HCEC 1CT (cell line): Measurements from ENCODE around the gene KATNA1.

ENCODE experiments used
- DNase-seq: peaks from one replicate; pipeline ENCODE4 v3.0.0-alpha.2; 2017

KATNA1 gene

DNA sequence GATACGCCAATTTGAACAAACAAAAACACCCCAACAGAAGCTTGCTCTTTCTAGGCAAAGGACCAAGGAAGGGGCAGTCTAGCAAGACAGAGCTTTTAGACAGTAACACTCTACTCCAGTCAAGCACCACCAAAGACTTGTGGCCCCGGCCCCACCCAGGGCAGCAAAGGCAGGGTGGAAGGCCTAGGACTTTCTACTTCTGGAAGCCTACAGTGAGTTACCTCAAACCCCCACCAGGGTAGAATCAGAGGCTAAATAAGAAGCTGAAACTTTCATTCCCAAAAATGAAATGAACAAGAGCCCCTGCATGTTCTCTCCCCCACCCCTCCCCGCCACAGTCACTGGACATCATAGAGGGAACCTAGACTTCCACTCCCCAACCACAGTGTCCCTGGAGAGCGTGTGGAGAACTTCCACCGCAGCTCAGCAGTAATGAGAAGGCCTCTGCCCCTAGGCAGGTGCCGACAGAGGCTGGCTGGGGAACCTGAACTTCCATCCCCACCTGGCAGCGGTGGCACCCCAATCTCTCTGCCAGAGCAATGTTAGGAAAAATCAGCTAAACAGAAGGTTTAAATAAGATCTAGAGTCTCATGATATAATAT is 40.0 kb downstream of the KATNA1 start:
- no peak for DNase-seq

DNA sequence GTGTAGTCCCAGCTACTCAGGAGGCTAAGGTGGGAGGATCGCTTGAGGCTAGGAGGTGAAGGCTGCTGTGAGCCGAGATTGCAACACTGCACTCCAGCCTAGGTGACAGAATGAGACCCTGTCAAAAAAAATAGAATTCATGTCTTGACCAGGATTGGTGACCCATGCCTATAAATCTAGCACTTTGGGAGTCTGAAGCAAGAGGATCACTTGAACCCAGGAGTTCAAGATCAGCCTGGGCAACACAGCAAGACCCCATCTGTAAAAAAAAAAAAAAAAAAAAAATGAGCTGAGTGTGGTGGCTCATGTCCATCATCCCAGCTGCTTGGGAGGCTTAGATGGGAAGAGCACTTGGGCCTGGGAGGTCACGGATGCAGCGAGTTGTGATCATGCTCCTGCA is 48.0 kb downstream of the KATNA1 start:
- no peak for DNase-seq

DNA sequence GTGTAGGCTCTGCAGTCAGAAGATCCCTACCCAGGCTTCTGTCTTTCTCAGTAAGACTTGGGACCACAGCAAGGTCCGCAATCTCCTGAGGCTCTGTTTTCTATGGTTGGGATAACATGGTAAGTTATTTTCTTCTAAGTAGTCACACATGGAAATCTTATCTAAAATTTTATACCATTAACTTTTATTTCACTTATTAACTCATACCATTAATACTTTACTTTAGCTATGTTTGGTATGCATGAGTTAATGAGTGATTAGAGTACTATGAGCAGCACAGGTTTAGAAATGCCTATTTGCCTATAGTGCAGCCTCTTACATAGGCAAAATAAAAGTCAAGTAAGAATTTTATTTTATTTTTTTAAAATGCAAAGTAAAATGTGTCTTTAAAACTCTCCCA is 55.1 kb downstream of the KATNA1 start:
- no peak for DNase-seq

DNA sequence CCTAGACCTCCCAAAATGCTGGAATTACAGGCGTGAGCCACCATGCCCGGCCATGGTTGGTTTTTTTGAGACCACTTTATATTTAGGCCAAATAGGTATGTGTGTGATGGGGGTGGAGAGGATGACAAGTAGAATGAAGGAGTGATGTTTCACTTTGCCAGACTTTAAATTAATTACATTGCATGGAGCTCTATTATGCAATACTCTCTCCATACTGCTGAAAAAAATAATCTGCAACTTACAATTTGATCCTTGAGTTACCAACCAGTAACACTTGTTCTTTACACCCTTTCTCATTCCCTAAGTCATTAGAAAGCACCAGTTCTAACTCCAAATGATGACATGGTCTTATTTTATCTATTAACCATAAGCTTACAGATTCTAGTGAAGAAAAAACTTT is 55.5 kb downstream of the KATNA1 start:
- no peak for DNase-seq

DNA sequence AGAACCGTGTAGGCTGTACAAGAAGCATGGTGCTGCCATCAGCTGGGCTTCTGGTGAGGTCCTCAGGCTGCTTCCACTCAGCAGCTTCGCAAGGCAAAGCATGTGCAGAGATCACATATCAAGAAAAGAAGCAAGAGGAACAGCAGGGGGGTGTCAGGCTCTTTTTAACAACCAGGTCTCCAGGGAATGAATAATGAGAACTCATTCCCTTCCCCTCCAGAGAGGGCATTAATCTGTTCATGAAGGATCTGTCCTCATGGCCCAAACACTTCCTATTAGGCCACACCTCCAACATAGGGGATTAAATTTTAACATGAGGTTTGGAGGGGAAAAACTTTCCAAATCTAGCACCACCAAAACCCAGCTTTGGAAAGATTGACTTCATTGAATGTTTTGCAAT is 62.4 kb downstream of the KATNA1 start:
- no peak for DNase-seq

DNA sequence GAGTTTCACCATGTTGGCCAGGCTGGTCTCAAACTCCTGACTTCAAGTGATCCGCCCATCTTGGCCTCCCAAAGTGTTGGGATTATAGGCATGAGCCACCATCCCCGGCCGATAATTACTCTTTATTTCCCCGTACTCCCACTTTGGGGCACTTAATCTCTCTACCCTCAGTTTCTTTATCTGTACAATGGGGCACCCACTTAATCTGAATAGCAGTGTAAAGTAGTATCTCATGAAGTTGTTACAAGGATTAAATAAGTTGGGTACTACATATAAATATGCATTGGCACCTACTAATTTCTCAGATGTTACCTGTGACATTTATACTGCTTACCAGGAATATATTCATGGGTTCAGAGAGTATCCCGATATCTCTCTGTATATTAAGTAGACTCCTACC is 67.2 kb downstream of the KATNA1 start:
- no peak for DNase-seq

DNA sequence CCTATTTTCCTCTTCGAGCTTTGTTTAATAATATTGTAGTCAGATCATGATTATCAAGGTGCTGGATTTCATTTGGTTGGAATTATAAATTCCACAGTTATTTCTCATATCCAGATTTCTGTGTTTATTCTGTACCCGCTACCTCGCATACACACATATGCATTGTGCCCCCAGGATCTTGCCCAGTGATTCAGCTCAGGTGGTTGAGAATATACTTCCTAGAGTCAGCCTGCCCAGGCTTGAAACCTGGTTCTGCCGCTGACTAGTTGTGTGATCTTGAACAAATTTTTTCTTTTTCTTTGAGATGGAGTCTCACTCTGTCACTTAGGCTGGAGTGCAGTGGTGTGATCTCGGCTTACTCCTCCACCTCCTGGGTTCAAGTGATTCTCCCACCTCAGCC is 67.6 kb downstream of the KATNA1 start:
- DNase-seq: no peak

DNA sequence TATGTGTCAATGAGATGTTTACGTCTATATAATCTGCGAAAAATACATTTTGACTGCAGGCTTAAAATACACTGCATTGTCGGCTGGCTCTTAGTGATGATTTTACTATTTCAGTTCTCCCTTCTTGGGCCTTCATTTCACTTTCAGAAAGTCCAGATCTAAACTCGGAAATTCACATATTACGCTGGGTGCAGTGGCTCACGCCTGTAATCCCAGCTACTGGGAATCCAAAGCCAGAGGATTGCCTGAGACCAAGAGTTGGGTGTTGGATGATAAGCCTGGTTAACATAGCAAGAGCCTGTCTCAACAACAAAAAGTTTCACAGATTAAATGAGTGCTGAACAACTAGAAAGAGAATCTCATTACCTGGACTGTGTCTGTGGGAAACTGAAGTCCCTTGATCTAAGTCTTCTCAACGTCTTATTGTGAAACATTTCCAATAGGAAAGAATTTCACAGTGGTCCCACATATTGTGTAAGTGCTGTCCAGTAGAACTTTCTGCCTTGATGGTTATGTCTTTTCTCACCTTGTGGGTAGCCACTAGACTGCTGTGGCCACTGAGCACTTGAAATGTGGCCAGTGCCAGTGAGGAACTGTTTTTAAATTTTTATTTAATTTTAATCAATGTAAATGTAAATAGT is 80.4 kb downstream of the KATNA1 start:
- no peak for DNase-seq

DNA sequence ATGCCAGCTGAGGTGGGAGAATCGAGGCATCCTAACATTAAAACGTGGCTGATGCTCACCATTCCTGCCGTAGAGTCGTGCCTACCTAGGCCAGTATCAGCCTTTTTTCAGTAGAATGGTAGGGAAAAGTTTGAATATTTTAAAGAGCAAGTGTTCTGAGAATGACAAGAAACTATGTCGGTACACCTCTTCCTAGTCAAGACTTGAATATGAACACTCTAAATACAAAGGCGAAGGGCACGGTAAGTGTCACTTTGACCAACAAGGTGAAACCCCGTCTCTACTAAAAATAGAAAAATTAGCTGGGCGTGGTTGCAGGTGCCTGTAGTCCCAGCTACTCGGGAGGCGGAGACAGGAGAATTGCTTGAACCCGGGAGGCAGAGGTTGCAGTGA is 81.3 kb downstream of the KATNA1 start:
- no peak for DNase-seq

DNA sequence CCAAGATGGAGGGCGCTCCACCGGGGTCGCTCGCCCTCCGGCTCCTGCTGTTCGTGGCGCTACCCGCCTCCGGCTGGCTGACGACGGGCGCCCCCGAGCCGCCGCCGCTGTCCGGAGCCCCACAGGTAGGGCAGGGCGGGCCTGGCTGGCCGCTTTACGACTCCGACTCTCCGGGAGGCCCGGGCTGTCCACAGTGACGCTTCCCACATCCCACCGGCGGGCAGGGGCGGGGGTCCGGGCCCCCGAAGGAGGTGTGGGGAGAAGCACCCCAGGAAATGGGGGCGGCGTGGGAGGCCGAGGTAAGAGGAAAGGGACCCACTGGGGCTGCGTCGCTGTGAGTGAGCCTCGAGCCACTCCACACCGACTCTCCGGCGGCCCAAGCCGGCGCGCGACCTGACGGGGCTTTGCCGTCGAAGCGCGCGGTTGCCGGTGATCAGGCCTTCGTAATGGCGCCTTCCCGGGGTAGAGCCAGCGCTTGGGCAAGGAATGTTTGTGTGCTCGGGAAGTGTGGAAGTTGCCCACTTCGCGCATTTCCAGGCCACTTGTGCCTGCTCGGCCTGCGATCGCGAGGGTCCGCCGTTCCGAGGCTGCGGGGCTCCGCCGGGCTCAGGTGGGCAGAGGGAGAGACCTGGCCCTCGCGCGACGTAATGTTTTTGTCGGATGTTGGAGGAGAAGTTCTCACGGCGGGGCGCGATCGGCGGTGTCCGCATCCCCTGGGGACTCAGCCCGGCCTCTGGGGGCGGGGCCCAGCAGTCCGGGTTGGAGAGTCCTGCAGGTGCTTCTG is 81.9 kb downstream of the KATNA1 start:
- DNase-seq: peak; percentile 27

DNA sequence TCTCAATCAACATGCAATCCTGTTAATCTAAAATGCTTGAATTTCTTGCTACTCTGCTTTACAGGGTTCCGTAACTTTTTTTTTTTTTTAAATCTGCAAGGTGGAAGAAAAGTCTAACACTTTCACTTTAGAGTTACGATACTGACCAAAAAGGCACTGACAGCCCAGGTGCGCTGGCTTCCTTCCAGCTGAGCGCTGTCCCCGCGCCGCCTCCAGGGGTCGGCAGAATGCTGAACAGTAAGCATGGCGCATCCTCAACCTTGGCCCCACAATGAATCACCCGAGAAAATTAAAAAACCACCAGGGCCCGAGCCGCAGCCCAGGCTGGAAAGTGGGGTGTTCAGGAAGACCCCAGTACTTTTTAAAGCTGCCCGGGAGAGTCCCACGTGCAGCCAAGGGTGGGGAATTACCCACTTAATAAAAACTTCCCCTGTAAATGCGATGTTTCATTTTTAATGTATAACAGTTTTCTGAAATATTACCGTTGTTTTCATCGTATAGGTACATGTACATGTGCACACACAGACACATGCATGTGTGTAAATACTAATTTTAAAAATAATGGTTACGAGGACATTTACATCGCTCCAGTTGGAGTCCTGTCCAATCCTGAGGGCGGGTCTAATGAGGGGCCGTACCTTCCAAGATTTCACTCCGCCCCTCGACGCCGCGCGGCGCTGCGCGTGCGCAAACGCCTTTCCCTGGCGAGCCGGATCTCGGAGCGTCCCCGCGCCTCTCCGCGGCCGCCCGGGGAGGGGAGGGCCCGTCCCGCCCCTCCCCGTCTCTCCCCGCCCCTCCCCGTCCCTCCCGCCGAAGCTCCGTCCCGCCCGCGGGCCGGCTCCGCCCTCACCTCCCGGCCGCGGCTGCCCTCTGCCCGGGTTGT is 82.7 kb downstream of the KATNA1 start, which contains the start of gene GINM1:
Gene GINM1, plus strand, starts transcription at position 849 of the 883 bp plus-strand sequence. CDS start 40 bp downstream, outside the sequence.
- DNase-seq: peak; percentile 91

DNA sequence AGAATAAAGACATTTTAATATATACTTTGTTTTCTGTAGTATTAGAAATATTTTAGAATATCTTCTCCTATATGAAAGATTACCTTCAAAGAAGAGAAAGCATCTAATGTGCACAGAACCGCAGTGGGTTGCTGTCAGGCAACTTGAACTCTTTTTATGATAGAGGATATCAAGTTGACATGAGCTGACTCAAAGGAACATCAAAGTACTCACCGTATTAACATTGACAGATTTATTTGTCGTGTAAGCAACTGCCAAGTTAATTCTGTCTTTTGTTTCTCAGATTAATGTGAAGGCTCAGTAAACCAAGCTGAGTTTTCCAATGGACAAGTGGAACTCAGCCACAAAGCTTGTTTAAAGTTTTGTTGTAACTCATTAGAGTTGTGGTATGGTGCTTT is 84.6 kb downstream of the KATNA1 start:
- DNase-seq: no peak

DNA sequence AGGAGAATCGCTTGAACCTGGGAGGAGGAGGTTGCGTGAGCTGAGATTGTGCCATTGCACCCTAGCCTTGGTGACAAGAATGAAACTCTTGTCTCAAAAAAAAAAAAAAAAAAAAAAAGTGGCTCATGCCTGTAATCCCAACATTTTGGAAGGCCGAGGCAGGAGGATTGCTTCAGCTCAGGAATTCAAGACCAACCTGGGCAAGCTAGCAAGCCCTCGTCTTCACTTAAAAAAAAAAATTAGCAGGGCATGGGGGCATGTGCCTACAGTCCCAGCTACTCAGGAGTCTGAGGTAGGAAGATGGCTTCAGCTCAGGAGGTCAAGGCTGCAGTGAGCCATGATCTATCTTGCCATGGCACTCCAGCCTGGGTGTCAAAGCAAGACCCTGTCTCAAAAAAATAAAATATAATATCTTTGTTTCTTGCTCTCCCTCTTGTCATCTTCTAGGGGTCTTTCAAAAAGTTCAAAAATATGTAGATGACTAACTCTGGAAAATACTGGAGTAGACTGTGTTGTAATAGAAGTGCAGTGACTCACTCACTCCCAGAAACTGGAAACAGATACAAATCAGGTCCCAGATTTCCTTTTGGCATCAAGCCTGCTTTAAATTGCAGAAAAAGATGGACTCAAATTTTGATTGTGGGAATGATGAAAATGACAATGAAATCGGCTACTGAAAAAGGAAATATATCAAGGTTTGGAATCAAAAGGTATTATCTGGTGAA is 85.1 kb downstream of the KATNA1 start:
- peak; percentile 82 for DNase-seq

DNA sequence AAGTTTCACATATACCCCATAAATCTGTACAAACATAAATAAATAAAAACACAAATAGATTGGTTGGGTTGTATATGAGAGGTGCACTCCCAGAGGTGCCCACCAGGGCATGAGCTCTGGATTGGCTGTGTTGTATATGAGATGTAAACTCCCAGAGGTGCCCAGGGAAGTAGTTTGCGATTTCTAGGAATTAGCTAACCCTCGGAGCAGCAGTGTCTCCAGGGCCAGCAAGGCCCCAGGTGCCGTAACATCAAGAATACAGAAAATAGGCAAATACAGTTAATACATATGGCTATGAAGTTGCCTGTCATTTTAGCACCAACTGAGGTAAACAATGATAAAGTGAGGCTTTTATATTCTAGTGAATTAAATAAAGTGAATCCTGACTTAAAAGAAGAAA is 87.8 kb downstream of the KATNA1 start:
- DNase-seq: no peak

DNA sequence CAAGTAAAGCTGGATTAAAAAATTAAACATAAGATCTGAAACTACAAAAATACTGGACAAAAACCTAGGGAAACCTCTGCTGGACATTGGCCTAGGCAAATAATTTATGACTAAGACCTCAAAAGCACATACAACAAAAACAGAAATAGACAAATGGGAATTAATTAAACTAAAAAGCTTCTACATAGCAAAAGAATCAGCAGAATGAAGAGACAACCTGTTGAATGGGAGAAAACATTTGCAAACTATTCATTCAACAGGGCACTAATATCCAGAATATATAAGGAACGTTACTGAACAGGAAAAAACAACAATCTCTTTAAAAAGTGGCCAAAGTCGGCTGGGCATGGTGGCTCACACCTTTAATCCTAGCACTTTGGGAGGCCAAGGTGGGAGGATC is 89.1 kb downstream of the KATNA1 start:
- DNase-seq: no peak

DNA sequence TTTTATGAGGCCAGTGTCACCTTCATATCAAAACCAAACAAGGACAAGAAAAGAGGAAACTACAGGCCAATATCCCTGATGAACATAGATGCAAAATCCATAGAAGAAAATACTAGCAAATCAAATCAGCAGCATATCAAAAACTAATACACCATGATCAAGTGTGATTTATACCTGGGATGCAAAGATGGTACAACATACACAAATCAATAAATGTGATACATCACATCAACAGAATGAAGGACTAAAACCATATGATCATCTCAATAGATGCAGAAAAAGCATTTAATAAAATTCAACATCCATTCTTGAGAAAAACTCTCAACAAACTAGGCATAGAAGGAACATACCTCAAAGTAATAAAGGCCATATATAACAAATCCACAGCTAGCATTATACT is 90.5 kb downstream of the KATNA1 start:
- DNase-seq: no peak

DNA sequence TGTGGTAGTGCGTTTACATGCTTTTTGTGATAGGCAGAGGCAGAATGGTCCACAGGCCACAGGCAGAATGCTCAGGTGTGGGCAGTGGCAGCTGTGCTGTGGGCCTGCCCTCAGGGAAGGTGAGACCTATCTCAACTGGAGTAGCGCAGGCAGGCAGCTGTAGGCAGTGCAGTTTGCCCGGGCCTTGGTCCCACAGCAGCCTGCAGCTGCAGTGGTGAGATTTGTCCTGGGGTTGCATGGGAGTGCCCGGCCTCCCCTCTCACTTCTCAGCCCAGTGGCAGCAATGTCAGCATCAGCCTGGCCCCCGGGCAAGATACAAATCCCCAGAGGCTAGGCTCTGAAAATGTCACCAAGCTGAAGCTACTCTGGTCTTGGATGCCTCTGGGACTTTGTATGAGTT is 96.6 kb downstream of the KATNA1 start:
- no peak for DNase-seq

DNA sequence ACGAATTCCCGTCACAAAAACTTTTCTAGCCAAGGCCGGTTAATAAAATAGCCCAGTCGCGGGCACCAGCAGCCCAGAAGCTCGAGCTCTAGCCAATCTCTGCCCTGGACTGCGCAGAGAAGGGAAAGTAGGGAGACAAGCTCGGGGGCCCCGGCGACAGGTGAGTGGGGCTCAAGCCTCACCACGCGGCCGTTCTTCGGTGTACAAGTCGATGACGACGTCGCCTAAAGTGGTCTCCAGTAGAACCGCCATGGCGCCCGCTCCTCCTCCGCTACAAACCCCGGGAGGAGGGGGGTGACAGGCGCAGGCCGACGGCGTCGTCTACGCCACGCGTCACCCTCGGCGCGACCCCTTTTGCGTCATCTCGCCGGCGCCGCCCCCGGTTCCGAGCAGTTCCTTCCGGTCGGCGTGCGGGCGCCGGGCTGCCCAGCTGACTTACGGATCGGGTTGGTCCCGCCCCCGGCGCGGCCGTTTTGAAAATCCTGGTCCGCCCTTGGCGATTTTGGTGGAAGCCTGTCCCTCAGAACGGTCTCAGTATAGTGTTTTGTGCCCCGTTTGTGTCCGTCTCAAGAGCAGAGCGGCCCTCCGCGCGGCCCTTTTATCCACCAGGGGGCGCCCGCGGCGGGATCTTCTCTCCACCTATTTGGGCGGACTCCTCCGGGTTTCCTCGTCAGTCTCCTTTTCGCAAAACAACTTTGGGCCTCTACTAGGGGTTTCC is 102.6 kb downstream of the KATNA1 start, which contains the start of gene PPIL4:
Gene PPIL4, minus strand, starts transcription at position 290 of the 718 bp plus-strand sequence. Its CDS starts 38 bp downstream, at position 252.
- DNase-seq: peak; percentile 94

DNA sequence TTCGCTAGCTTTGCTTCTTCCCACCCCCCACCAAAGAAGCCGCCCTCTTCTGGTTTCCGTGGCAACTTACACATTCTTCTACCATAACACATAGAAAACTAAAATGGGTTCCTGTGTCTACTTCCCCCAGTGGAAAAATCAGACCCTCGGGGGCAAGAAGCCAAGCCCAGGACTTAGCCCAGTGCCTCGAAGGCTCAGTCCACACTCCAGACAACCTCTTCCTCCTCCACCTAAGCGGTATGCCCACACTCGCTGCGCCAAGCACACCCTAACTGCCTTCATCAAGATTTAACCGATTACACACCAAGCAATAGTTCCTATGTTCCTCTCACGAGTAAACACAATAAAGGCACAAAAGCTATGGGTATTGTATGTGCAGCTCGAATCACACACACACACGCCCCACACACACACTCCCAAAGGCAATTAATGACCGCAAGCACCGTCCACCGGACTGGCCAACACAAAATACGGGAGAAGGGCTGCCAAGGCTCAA is 103.2 kb downstream of the KATNA1 start:
- peak; percentile 64 for DNase-seq
